Measurements from ENCODE around the gene MEX3D. TPM values are rescaled to one million over a fixed set of nuclear protein-coding genes. Genes with fewer than 3 reads are reported as not detected.

Gene MEX3D
- polyA plus RNA-seq, 3 donors: 16.7 to 20.2 (median 18.0) TPM

DNA sequence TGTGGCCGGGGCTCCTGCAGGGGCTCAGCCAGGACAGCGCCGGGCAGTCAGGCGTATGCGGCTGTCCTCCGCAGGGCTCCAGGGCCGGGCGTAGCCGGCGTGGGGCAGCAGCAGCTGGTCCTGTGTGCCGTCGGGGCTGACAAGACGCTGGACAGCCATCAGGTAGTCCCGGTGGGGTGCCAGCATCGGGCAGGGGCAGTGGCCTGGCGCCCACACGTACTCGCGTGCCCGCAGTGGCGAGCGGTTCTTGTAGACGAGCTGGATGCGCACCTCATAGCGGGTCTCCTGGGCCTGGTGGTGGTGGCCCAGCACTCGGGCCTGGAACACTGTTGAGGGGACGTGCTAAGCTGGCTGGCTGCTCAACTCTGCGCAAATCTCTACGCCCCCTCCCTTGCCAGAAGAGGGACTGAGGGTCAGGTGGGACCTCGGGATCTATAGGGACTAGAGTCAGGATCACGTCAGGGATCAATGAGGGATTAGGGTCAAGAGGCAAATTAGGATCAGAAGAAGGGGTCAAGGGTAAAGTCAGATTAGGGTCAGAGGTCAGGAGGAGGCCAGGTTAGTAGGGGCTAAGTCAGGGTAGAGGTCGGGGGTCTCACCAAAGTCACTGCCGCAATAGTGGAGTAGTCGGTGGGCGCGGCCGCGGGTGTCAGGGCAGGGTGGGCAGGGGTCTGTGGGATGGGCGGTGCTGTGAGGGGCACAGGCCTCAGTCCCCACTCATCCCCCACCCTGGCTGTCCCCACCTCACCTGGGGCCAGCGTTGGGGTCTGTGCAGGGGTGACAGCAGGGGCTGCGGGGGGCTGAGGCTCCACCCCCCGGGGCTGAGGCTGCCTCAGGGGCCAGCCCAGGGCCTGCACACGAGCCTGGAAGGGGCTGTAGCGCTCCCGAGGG is 61.9 kb downstream of the MEX3D start:
- no peak for DNase-seq (ENCODE audit: low read depth in 3 of 3, low spot score in 2 of 3)

DNA sequence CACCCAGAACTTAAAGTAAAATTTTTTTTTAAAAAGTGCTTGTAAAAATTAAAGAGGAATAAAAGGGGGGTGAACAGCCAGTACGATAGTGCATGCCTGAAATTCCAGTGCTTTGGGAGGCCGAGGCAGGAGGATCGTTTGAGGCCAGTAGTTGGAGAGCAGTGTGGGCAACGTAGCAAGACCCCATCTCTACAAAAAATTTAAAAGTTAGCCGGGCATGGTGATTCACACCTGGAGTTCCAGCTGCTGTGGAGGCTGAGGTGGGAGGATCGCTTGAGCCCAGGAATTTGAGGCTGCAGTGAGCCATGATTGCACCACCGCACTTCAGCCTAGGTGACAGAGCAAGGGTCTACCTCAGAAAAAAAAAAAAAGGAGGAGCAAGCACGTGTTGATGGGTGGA is 63.1 kb downstream of the MEX3D start:
- no peak for DNase-seq (ENCODE audit: low read depth in 3 of 3, low spot score in 2 of 3)

Other genes with a start within 250 kb of the MEX3D start
- gene NDUFS7, start 184.4 kb downstream of the MEX3D start, polyA plus RNA-seq (ENCODE audit: insufficient read length in 3 of 3): 10 to 100 TPM; 40.1 to 50.2 (median 42.7) TPM
- gene GAMT, start 166.8 kb downstream of the MEX3D start, polyA plus RNA-seq (ENCODE audit: insufficient read length in 3 of 3): 10 to 100 TPM; 22.2 to 25.9 (median 25.8) TPM
- 10 to 100 TPM; 69.2 to 70.7 (median 69.7) TPM for gene DAZAP1, start 160.7 kb downstream of the MEX3D start, polyA plus RNA-seq (ENCODE audit: insufficient read length in 3 of 3)
- gene RPS15, start 129.9 kb downstream of the MEX3D start, polyA plus RNA-seq (ENCODE audit: insufficient read length in 3 of 3): 100 to 1,000 TPM; 540 to 667 (median 584) TPM
- 1 to 10 TPM in 2 of 3 donors, under 1 TPM in 1; 0.86 to 1.1 (median 1.0) TPM for gene APC2, start 118.2 kb downstream of the MEX3D start, polyA plus RNA-seq (ENCODE audit: insufficient read length in 3 of 3)
- 10 to 100 TPM; 17.4 to 21.2 (median 18.5) TPM for gene C19orf25, start 89.1 kb downstream of the MEX3D start, polyA plus RNA-seq (ENCODE audit: insufficient read length in 3 of 3)
- gene PCSK4, start 78.0 kb downstream of the MEX3D start, polyA plus RNA-seq (ENCODE audit: insufficient read length in 3 of 3): 1 to 10 TPM; 2.7 to 4.4 (median 3.3) TPM
- 10 to 100 TPM in 2 of 3 donors, 1 to 10 TPM in 1; 9.0 to 16.3 (median 13.3) TPM for gene REEP6, start 77.1 kb downstream of the MEX3D start, polyA plus RNA-seq (ENCODE audit: insufficient read length in 3 of 3)
- gene ADAMTSL5, start 55.3 kb downstream of the MEX3D start, polyA plus RNA-seq (ENCODE audit: insufficient read length in 3 of 3): under 1 TPM; 0.52 to 0.61 (median 0.54) TPM
- under 1 TPM; 0.07 to 0.16 (median 0.11) TPM for gene PLK5, start 44.2 kb downstream of the MEX3D start, polyA plus RNA-seq (ENCODE audit: insufficient read length in 3 of 3)
- gene MBD3, start 24.5 kb upstream of the MEX3D start, polyA plus RNA-seq (ENCODE audit: insufficient read length in 3 of 3): 10 to 100 TPM; 38.1 to 45.5 (median 40.2) TPM
- 100 to 1,000 TPM in 1 of 3 donors, 10 to 100 TPM in 2; 81.1 to 117 (median 92.1) TPM for gene UQCR11, start 37.1 kb upstream of the MEX3D start, polyA plus RNA-seq (ENCODE audit: insufficient read length in 3 of 3)
- gene TCF3, start 84.3 kb upstream of the MEX3D start, polyA plus RNA-seq (ENCODE audit: insufficient read length in 3 of 3): 10 to 100 TPM; 81.6 to 91.5 (median 87.9) TPM
- under 1 TPM in 1 of 3 donors, not detected in 2; 0.01 TPM for gene ONECUT3, start 185.2 kb upstream of the MEX3D start, polyA plus RNA-seq (ENCODE audit: insufficient read length in 3 of 3)
- gene ATP8B3, start 244.0 kb upstream of the MEX3D start, polyA plus RNA-seq (ENCODE audit: insufficient read length in 3 of 3): under 1 TPM; 0.45 to 0.65 (median 0.62) TPM

Measured in right renal cortex interstitium (tissue), 3 donors.